Uterus (tissue), 4 donors: ENCODE results near the gene GPR137. TPM values are rescaled to one million over a fixed set of nuclear protein-coding genes. Genes with fewer than 3 reads are reported as not detected.

Source experiments
- DNase-seq, 2 donors: peaks; one replicate each; pipeline ENCODE4 v3.0.0-alpha.2; 2019 to 2020
- H3K27ac ChIP-seq, 2 donors: fragments of 200-600 bp; sonication (generic); 1 replicate in 1 of 2; 2 replicates in 1 of 2; pipeline ENCODE4 v1.5.1; 2016 to 2018
- H3K27me3 ChIP-seq, 2 donors: fragments of 200-600 bp; sonication (generic); one replicate each; pipeline ENCODE4 v1.5.1; 2018 to 2019; ENCODE audit warnings: control low read depth in 1 of 2
- H3K36me3 ChIP-seq, 2 donors: fragments of 200-600 bp; sonication (generic); one replicate each; pipeline ENCODE4 v1.5.1; 2019; ENCODE audit warnings: control low read depth in 1 of 2
- H3K4me1 ChIP-seq, 2 donors: fragments of 200-600 bp; sonication (generic); one replicate each; pipeline ENCODE4 v1.5.1; 2018 to 2019; ENCODE audit warnings: control low read depth in 1 of 2
- H3K4me3 ChIP-seq, 2 donors: fragments of 200-600 bp; sonication (generic); 1 replicate in 1 of 2; 2 replicates in 1 of 2; pipeline ENCODE4 v1.5.1; 2018 to 2019; ENCODE audit warnings: mild to moderate bottlenecking in 1 of 2
- H3K9me3 ChIP-seq, 2 donors: fragments of 200-600 bp; sonication (generic); one replicate each; pipeline ENCODE4 v1.5.1; 2019; ENCODE audit warnings: control low read depth in 1 of 2
- CTCF ChIP-seq, 4 experiments: fragments of 200-600 bp in 2 of 4; fragments of 450-650 bp in 2 of 4; sonication (generic) in 2 of 4; IDR thresholded peaks; one replicate each; pipeline ENCODE4 v1.5.1; 2016 to 2019; ENCODE audit warnings: antibody characterized with exemption in 4 of 4, mild to moderate bottlenecking in 2 of 4, moderate library complexity in 1 of 4
- POLR2A ChIP-seq, 2 donors: fragments of 450-650 bp; IDR thresholded peaks; one replicate each; pipeline ENCODE4 v1.6.1; 2016; ENCODE audit warnings: antibody characterized with exemption in 2 of 2, mild to moderate bottlenecking in 1 of 2, moderate library complexity in 1 of 2
- intact Hi-C: fragments of 100-400 bp; cut with DNase I; formaldehyde crosslinking; loops from one replicate; pipeline ENCODE4 v1.15.1; 2023; ENCODE audit warnings: low total_unique reads
- total RNA-seq, 4 donors: library from RNA; depleted of rRNA in 3 of 4; stranded (reverse); fragments of >200 nt in 3 of 4; gene quantifications; one replicate each; pipeline versions ENCODE4 v1.1.0 to v1.2.4, GENCODE V29; 2014 to 2023
- donor health status: DM: yes; HTN: yes; CAD: no.

Gene GPR137
- total RNA-seq, 4 donors from 2014 or later, result 0.51 to 32.3 (median 10.6) TPM

GRCh38 chr11:64294774-64295173 is 9.1 kb downstream of the GPR137 start:
- peaks cover 10 to 27% of the 10 kb centered on the region in 2 donors for H3K27me3 ChIP-seq

DNA sequence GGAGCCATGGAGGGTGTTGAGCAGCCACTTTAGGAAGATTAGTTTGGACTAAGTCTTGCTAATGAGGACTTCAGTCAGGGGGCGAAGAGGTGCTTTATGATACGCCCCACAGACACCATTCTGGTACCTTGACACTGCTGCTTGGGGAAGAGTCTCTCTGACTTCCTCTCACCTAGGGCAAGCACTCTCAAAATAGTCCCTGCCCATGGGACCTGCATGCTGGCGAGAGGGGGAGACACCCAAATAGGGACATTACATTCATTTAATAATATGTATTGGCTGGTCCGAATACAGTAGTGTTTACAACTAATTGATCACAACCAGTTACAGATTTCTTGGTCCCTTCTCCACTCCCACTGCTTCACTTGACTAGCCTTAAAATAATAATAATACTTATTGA is 10.1 kb downstream of the GPR137 start:
- Histone ChIP-seq H3K36me3 (no peaks in the 10 kb centered on the region), H3K4me1 (peaks cover 0 to 30% of the 10 kb centered on the region in 2 donors), H3K27me3 (peaks cover 19 to 27% of the 10 kb centered on the region in 2 donors), H3K27ac (no peak overlapping the region), H3K9me3 (no peaks in the 10 kb centered on the region), H3K4me3 (no peak overlapping the region)
- no peak for DNase-seq
- no peak for TF ChIP-seq POLR2A (IDR thresholded peaks at IDR 0.05)
- TF ChIP-seq CTCF (IDR thresholded peaks at IDR 0.05), result no peak
- intact Hi-C loops, result loop anchor here (5.0 kb wide), 1 partner anchor 88 kb away; the partner anchor contains the start of gene FERMT3

More at GRCh38 chr11:64294774-64295173, 9.1 kb downstream of the GPR137 start:
- TF ChIP-seq POLR2A (IDR thresholded peaks at IDR 0.05) (no peak), CTCF (IDR thresholded peaks at IDR 0.05) (no peak)
- no peak for DNase-seq
- no peak overlapping the region for H3K4me3 ChIP-seq
- intact Hi-C loops, result loop anchor here (5.0 kb wide), 1 partner anchor 87 kb away; the partner anchor contains the start of gene FERMT3
- H3K27ac ChIP-seq, result no peak overlapping the region
- no peaks in the 10 kb centered on the region for H3K36me3 ChIP-seq
- H3K9me3 ChIP-seq, result no peaks in the 10 kb centered on the region
- peaks cover 0 to 23% of the 10 kb centered on the region in 2 donors for H3K4me1 ChIP-seq

DNA sequence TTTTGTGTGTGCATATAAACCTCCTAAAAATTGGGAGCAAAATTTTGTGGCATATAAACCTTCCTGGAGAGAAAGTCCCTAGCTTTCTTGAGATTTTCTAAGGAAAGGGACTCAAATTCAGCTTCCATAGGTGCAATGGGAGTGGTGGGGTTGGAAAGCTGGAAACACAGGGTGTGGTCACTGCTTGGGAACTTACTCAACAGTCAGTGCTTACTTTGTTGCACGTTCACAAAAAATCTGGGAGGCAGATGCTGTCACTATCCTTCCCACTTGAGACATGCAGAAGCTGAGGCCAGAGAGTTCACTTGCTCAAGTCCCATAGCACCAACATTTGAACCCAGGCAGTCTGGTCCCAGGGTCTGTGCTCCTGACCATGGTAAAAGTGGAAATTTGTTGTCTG is 10.6 kb downstream of the GPR137 start:
- intact Hi-C loops, result loop anchor here (5.0 kb wide), 1 partner anchor 89 kb away; the partner anchor contains the start of gene FERMT3
- H3K27me3 ChIP-seq, result peaks cover 20 to 27% of the 10 kb centered on the region in 2 donors

GRCh38 chr11:64296830-64297698 is 11.4 kb downstream of the GPR137 start:
- Histone ChIP-seq H3K36me3 (no peaks in the 10 kb centered on the region), H3K27me3 (peaks cover 20 to 27% of the 10 kb centered on the region in 2 donors)
- intact Hi-C loops, result loop anchor here (5.0 kb wide), 1 partner anchor 90 kb away; the partner anchor contains the start of gene FERMT3

More for the DNA sequence above, 10.6 kb downstream of the GPR137 start:
- Histone ChIP-seq H3K27ac (no peak overlapping the region), H3K9me3 (no peaks in the 10 kb centered on the region), H3K4me3 (no peak overlapping the region), H3K36me3 (no peaks in the 10 kb centered on the region), H3K4me1 (peaks cover 0 to 30% of the 10 kb centered on the region in 2 donors)
- TF ChIP-seq CTCF (IDR thresholded peaks at IDR 0.05) (no peak), POLR2A (IDR thresholded peaks at IDR 0.05) (no peak)
- DNase-seq, result no peak

More at GRCh38 chr11:64296830-64297698, 11.4 kb downstream of the GPR137 start:
- peaks cover 0 to 22% of the 10 kb centered on the region in 2 donors for H3K4me1 ChIP-seq
- no peak for DNase-seq
- H3K9me3 ChIP-seq, result no peaks in the 10 kb centered on the region
- no peak overlapping the region for H3K27ac ChIP-seq
- H3K4me3 ChIP-seq, result no peak overlapping the region
- TF ChIP-seq CTCF (IDR thresholded peaks at IDR 0.05), result no peak
- TF ChIP-seq POLR2A (IDR thresholded peaks at IDR 0.05), result no peak
